HepG2 (cell line): ENCODE results near the gene TNC. TPM values are rescaled to one million over a fixed set of nuclear protein-coding genes. Genes with fewer than 3 reads are reported as not detected.

Experiments used
- ATAC-seq: fragments of 200-7000 bp; cut with Tn5 transposase; 3 replicates; pipeline ENCODE4 v1.9.1; 2020; ENCODE audit warnings: mild to moderate bottlenecking, moderate library complexity
- BruUV-seq: library from RNA; stranded (reverse); fragments of 400-500 nt; replicated peaks from 2 replicates; lab custom pipeline; 2021; lab: Mats Ljungman, UMichigan
- CTCF ChIA-PET: fragments of 300-600 bp; formaldehyde crosslinking; extraction: SDS; loops from one replicate; lab custom pipeline; 2021; ENCODE audit warnings: low total read pairs, inconsistent platforms, low intra/inter-chr PET ratio; lab: Yijun Ruan, JAX
- POLR2A ChIA-PET: fragments of 350-600 bp; sonication (Branson Sonifier 250); formaldehyde crosslinking; loops from one replicate; lab custom pipeline; 2020; ENCODE audit warnings: antibody characterized with exemption, inconsistent platforms; lab: Yijun Ruan, JAX
- DNase-seq: peaks from one replicate; pipeline ENCODE4 v3.0.0-alpha.2; 2015; ENCODE audit warnings: low spot score
- FAIRE-seq: peaks from 3 replicates; lab custom pipeline; 2011; peaks lifted over from hg19 to GRCh38; lab: Jason Lieb, UNC
- H2AFZ ChIP-seq: one replicate; pipeline ENCODE4 v1.6.1; 2011; ENCODE audit warnings: low read length, inconsistent platforms
- H3K27ac ChIP-seq: fragments of 300-600 bp; 3 replicates; pipeline ENCODE4 v1.8.0; 2011; ENCODE audit warnings: mixed run types, mild to moderate bottlenecking, mixed read lengths, low read length, inconsistent platforms; ENCODE audit not compliant: insufficient read depth; ENCODE audit errors: extremely low read length
- H3K27me3 ChIP-seq, 2 experiments: fragments of 200-600 bp in 1 of 2; 2 replicates in 1 of 2; 3 replicates in 1 of 2; pipeline versions ENCODE4 v1.6.0 to v1.8.0; 2011; ENCODE audit warnings: low read length in 2 of 2, mild to moderate bottlenecking in 2 of 2, moderate library complexity in 2 of 2, inconsistent platforms in 1 of 2; ENCODE audit not compliant: insufficient read depth in 2 of 2, control insufficient read depth in 1 of 2
- H3K36me3 ChIP-seq, 2 experiments: fragments of 200-600 bp in 1 of 2; replicated peaks in 1 of 2; 2 replicates in 1 of 2; 3 replicates in 1 of 2; pipeline versions ENCODE4 v1.5.1 to v1.8.0; 2011; ENCODE audit warnings: low read length in 2 of 2, inconsistent platforms in 1 of 2; ENCODE audit not compliant: insufficient read depth in 2 of 2, control insufficient read depth in 1 of 2
- H3K4me1 ChIP-seq: 2 replicates; pipeline ENCODE4 v1.5.1; 2012; ENCODE audit warnings: low read length, inconsistent platforms; ENCODE audit not compliant: insufficient read depth
- H3K4me2 ChIP-seq: 2 replicates; pipeline ENCODE4 v1.6.0; 2011; ENCODE audit warnings: low read depth, low read length, inconsistent platforms
- H3K4me3 ChIP-seq, 3 experiments: fragments of 200-600 bp in 1 of 3; sonication (generic), shearing (Covaris generic) in 1 of 3; replicated peaks in 1 of 3; 2 replicates each; pipeline ENCODE4 v1.5.1; 2011 to 2016; ENCODE audit warnings: low read length in 3 of 3, inconsistent platforms in 2 of 3, low read depth in 2 of 3, mild to moderate bottlenecking in 2 of 3, control low read depth in 1 of 3, mixed read lengths in 1 of 3; ENCODE audit not compliant: insufficient read depth in 1 of 3
- H3K79me2 ChIP-seq: one replicate; pipeline ENCODE4 v1.6.1; 2011; ENCODE audit warnings: low read length, inconsistent platforms; ENCODE audit not compliant: insufficient read depth
- H3K9ac ChIP-seq: 2 replicates; pipeline ENCODE4 v1.6.0; 2011; ENCODE audit warnings: mild to moderate bottlenecking, low read depth, low read length, inconsistent platforms; ENCODE audit not compliant: insufficient read depth
- H3K9me3 ChIP-seq: 2 replicates; pipeline ENCODE4 v1.5.1; 2012; ENCODE audit warnings: mild to moderate bottlenecking, low read length
- H4K20me1 ChIP-seq: 2 replicates; pipeline ENCODE4 v1.6.0; 2011; ENCODE audit warnings: inconsistent platforms, mild to moderate bottlenecking, low read length, moderate library complexity; ENCODE audit not compliant: insufficient read depth
- DR1 ChIP-seq: sonication (generic); formaldehyde crosslinking; IDR thresholded peaks from 2 replicates; pipeline ENCODE4 v1.8.0; 2021; ENCODE audit warnings: mild to moderate bottlenecking, missing genetic modification reagents, inconsistent platforms
- KDM4B ChIP-seq: sonication (generic); formaldehyde crosslinking; IDR thresholded peaks from 2 replicates; pipeline ENCODE4 v1.4.0; 2020; ENCODE audit warnings: missing genetic modification reagents
- KDM5B ChIP-seq: sonication (generic); formaldehyde crosslinking; IDR thresholded peaks from 2 replicates; pipeline ENCODE4 v1.4.0; 2020; ENCODE audit warnings: missing genetic modification reagents, mild to moderate bottlenecking, borderline replicate concordance
- NBN ChIP-seq: fragments of 450-650 bp; conservative IDR thresholded peaks from 2 replicates; pipeline ENCODE4 v1.6.1; 2017
- NCOA2 ChIP-seq: sonication (generic); formaldehyde crosslinking; IDR thresholded peaks from 2 replicates; pipeline ENCODE4 v1.8.0; 2022; ENCODE audit warnings: inconsistent platforms
- NR2F1 ChIP-seq, 2 experiments: fragments of 450-650 bp in 1 of 2; formaldehyde crosslinking in 1 of 2; IDR thresholded peaks; 2 replicates each; pipeline versions ENCODE4 v1.5.0 to v1.6.1; 2016 to 2020; ENCODE audit warnings: mild to moderate bottlenecking in 1 of 2, missing compliant biosample characterization in 1 of 2, missing genetic modification reagents in 1 of 2, moderate library complexity in 1 of 2
- REL ChIP-seq: sonication (generic); formaldehyde crosslinking; conservative IDR thresholded peaks from 2 replicates; pipeline ENCODE4 v1.8.0; 2022; ENCODE audit warnings: mild to moderate bottlenecking, missing genetic modification reagents, moderate library complexity
- RFX5 ChIP-seq: IDR thresholded peaks from 2 replicates; pipeline ENCODE4 v1.6.1; 2011; ENCODE audit warnings: low read depth, low read length, improper control_type of control experiment
- ZNF20 ChIP-seq: sonication (generic); formaldehyde crosslinking; IDR thresholded peaks from 2 replicates; pipeline ENCODE4 v1.4.0; 2020; ENCODE audit warnings: mild to moderate bottlenecking, moderate library complexity, missing genetic modification reagents
- ZNF335 ChIP-seq: sonication (generic); formaldehyde crosslinking; IDR thresholded peaks from 2 replicates; pipeline ENCODE4 v1.4.0; 2020; ENCODE audit warnings: missing genetic modification reagents
- ZNF34 ChIP-seq: sonication (generic); formaldehyde crosslinking; IDR thresholded peaks from 2 replicates; pipeline ENCODE4 v1.4.0; 2020; ENCODE audit warnings: mild to moderate bottlenecking, missing genetic modification reagents, borderline replicate concordance
- ZNF563 ChIP-seq: sonication (generic); formaldehyde crosslinking; IDR thresholded peaks from 2 replicates; pipeline ENCODE4 v1.8.0; 2022; ENCODE audit warnings: mild to moderate bottlenecking, moderate library complexity, missing genetic modification reagents
- ZSCAN20 ChIP-seq: sonication (generic); formaldehyde crosslinking; IDR thresholded peaks from 2 replicates; pipeline ENCODE4 v1.4.0; 2020; ENCODE audit warnings: missing genetic modification reagents, mild to moderate bottlenecking, borderline replicate concordance
- in situ Hi-C: cut with HindIII; loops from 2 replicates; pipeline ENCODE4 v1.10.0; 2017; ENCODE audit warnings: low pct_unique_long_range_greater_than_20kb; ENCODE audit not compliant: extremely low pct_ligation_motif_present
- intact Hi-C: fragments of 100-400 bp; cut with micrococcal nuclease; formaldehyde crosslinking; loops from one replicate; pipeline ENCODE4 v1.10.0; 2022; ENCODE audit not compliant: unreplicated experiment
- polyA plus RNA-seq, 8 experiments: library from polyadenylated mRNA; depleted of rRNA in 3 of 8; stranded (reverse) in 7 of 8; unstranded in 1 of 8; fragments of >200 nt; fragmentation: Illumina TruSeq in 4 of 8; extraction: Trizol in 4 of 8; gene quantifications; 2 replicates each; pipeline versions ENCODE4 v1.2.1 to v1.2.3, GENCODE V29; 2011 to 2016; ENCODE audit warnings: low read depth in 4 of 8, missing spikeins in 1 of 8, mixed read lengths in 1 of 8; ENCODE audit not compliant: insufficient read depth in 1 of 8
- total RNA-seq, 5 experiments: library from RNA; depleted of rRNA; stranded (reverse); fragments of >200 nt; fragmentation: Illumina TruSeq; extraction: Trizol; gene quantifications; 2 replicates each; pipeline ENCODE4 v1.2.3, GENCODE V29; 2016; ENCODE audit warnings: low read depth in 1 of 5
- TF ChIP-seq, protein P1 (sequence below): sonication (generic); formaldehyde crosslinking; IDR thresholded peaks from 2 replicates; pipeline ENCODE4 v1.4.0; 2020; ENCODE audit warnings: missing genetic modification reagents
- TF ChIP-seq, protein P2 (sequence below): sonication (generic); formaldehyde crosslinking; IDR thresholded peaks from 2 replicates; pipeline ENCODE4 v1.4.0; 2020; ENCODE audit warnings: missing genetic modification reagents; ENCODE audit errors: not compliant biosample characterization
- TF ChIP-seq, protein P3 (sequence below): IDR thresholded peaks from 2 replicates; pipeline ENCODE4 v1.6.1; 2018; ENCODE audit warnings: missing genetic modification reagents, mild to moderate bottlenecking, missing compliant biosample characterization
- TF ChIP-seq, protein P4 (sequence below): sonication (generic); formaldehyde crosslinking; IDR thresholded peaks from 2 replicates; pipeline ENCODE4 v1.4.0; 2020; ENCODE audit warnings: missing genetic modification reagents
- TF ChIP-seq, protein P5 (sequence below): sonication (generic); formaldehyde crosslinking; IDR thresholded peaks from 2 replicates; pipeline ENCODE4 v1.4.0; 2020; ENCODE audit warnings: missing genetic modification reagents, mild to moderate bottlenecking, borderline replicate concordance

The TNC gene
- total and polyA plus RNA-seq, 2 of the 13 experiments (the other 11 are each of a cell fraction or from before 2014, with no cell fraction given), result not detected

DNA sequence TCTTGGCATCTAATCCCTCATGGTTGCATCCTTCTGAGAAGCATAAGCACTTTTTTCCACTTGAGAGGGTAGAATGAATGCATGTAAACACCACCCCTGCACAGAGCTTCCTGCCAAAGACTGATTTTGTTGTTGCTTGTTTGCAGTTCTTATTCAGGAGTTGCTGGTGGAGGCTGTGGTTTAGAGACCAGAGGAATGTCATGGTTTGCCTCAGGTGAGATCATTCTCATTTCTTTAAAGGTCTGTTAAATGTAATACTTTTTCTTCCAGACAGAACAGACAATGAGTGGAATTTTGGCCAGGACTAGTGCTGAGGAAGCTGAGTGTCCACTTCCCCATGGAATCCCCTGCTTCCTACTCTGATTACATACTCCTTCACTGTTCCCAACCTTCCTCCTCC is 3.2 kb upstream of the TNC start:
- Histone ChIP-seq H4K20me1 (no peaks in the 10 kb centered on the region), H2AFZ (no peak overlapping the region), H3K4me2 (no peak overlapping the region), H3K27me3 (peaks cover 0 to 3% of the 10 kb centered on the region in 2 experiments; a peak in 1 of 5 replicates), H3K79me2 (no peaks in the 10 kb centered on the region), H3K9ac (no peak overlapping the region), H3K4me1 (no peaks in the 10 kb centered on the region), H3K36me3 (no peaks in the 10 kb centered on the region), H3K4me3 (no peak overlapping the region), H3K27ac (no peak overlapping the region), H3K9me3 (peaks cover 8% of the 10 kb centered on the region)
- BruUV-seq, result no TSS peak
- POLR2A ChIA-PET, result no interaction called here
- FAIRE-seq (no peak), ATAC-seq (no peak), DNase-seq (no peak)
- TF ChIP-seq ZNF34 (CRISPR knock-in tag) (no peak), ZNF335 (CRISPR knock-in tag) (no peak), NCOA2 (no peak), ZNF20 (CRISPR knock-in tag) (no peak), KDM4B (CRISPR knock-in tag) (no peak), NR2F1 (CRISPR knock-in tag; IDR thresholded peaks at IDR 0.05) (no peak), NBN (no peak), KDM5B (CRISPR knock-in tag) (no peak), RFX5 (no peak), ZSCAN20 (CRISPR knock-in tag) (no peak), ZNF563 (CRISPR knock-in tag) (no peak), DR1 (no peak), REL (CRISPR knock-in tag) (no peak)
- TF ChIP-seq, protein P1, sequence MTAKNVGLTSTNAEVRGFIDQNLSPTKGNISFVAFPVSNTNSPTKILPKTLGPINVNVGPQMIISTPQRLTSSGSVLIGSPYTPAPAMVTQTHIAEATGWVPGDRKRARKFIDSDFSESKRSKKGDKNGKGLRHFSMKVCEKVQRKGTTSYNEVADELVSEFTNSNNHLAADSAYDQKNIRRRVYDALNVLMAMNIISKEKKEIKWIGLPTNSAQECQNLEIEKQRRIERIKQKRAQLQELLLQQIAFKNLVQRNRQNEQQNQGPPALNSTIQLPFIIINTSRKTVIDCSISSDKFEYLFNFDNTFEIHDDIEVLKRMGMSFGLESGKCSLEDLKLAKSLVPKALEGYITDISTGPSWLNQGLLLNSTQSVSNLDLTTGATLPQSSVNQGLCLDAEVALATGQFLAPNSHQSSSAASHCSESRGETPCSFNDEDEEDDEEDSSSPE (CRISPR knock-in tag), result no peak
- TF ChIP-seq, protein P2, sequence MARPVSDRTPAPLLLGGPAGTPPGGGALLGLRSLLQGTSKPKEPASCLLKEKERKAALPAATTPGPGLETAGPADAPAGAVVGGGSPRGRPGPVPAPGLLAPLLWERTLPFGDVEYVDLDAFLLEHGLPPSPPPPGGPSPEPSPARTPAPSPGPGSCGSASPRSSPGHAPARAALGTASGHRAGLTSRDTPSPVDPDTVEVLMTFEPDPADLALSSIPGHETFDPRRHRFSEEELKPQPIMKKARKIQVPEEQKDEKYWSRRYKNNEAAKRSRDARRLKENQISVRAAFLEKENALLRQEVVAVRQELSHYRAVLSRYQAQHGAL (CRISPR knock-in tag), result no peak
- TF ChIP-seq, protein P3, sequence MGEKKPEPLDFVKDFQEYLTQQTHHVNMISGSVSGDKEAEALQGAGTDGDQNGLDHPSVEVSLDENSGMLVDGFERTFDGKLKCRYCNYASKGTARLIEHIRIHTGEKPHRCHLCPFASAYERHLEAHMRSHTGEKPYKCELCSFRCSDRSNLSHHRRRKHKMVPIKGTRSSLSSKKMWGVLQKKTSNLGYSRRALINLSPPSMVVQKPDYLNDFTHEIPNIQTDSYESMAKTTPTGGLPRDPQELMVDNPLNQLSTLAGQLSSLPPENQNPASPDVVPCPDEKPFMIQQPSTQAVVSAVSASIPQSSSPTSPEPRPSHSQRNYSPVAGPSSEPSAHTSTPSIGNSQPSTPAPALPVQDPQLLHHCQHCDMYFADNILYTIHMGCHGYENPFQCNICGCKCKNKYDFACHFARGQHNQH (CRISPR knock-in tag), result no peak
- TF ChIP-seq, protein P4, sequence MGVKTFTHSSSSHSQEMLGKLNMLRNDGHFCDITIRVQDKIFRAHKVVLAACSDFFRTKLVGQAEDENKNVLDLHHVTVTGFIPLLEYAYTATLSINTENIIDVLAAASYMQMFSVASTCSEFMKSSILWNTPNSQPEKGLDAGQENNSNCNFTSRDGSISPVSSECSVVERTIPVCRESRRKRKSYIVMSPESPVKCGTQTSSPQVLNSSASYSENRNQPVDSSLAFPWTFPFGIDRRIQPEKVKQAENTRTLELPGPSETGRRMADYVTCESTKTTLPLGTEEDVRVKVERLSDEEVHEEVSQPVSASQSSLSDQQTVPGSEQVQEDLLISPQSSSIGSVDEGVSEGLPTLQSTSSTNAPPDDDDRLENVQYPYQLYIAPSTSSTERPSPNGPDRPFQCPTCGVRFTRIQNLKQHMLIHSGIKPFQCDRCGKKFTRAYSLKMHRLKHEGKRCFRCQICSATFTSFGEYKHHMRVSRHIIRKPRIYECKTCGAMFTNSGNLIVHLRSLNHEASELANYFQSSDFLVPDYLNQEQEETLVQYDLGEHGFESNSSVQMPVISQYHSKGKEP (CRISPR knock-in tag), result no peak
- TF ChIP-seq, protein P5, sequence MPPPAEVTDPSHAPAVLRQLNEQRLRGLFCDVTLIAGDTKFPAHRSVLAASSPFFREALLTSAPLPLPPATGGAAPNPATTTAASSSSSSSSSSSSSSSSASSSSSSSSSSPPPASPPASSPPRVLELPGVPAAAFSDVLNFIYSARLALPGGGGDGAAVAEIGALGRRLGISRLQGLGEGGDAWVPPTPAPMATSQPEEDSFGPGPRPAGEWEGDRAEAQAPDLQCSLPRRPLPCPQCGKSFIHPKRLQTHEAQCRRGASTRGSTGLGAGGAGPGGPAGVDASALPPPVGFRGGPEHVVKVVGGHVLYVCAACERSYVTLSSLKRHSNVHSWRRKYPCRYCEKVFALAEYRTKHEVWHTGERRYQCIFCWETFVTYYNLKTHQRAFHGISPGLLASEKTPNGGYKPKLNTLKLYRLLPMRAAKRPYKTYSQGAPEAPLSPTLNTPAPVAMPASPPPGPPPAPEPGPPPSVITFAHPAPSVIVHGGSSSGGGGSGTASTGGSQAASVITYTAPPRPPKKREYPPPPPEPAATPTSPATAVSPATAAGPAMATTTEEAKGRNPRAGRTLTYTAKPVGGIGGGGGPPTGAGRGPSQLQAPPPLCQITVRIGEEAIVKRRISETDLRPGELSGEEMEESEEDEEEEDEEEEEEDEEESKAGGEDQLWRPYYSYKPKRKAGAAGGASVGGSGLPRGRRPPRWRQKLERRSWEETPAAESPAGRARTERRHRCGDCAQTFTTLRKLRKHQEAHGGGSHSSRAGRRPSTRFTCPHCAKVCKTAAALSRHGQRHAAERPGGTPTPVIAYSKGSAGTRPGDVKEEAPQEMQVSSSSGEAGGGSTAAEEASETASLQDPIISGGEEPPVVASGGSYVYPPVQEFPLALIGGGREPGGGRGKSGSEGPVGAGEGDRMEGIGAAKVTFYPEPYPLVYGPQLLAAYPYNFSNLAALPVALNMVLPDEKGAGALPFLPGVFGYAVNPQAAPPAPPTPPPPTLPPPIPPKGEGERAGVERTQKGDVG (CRISPR knock-in tag), result no peak
- intact Hi-C loops (no loop called here), in situ Hi-C loops (no loop called here)
- CTCF ChIA-PET, result no interaction called here
